NCI-H2196 (cell line): ENCODE measurements around the gene DNAJC3.
"Not testable (repeated sequence)": the region's sequence is repeated elsewhere in the genome, so short reads cannot be mapped to it uniquely, and the experiment has no call there.

Experiments
- DNase-seq: peaks from one replicate; lab custom pipeline; 2025; ENCODE audit not compliant: unreplicated experiment; lab: John Stamatoyannopoulos, UW

DNAJC3 gene

GRCh38 chr13:95713651-95714050 lies 36.7 kb downstream of the DNAJC3 start:
- DNase-seq = no peak

GRCh38 chr13:95714142-95714832 lies 37.3 kb downstream of the DNAJC3 start:
- no peak for DNase-seq

GRCh38 chr13:95716231-95716630 lies 39.3 kb downstream of the DNAJC3 start:
- no peak for DNase-seq

DNA sequence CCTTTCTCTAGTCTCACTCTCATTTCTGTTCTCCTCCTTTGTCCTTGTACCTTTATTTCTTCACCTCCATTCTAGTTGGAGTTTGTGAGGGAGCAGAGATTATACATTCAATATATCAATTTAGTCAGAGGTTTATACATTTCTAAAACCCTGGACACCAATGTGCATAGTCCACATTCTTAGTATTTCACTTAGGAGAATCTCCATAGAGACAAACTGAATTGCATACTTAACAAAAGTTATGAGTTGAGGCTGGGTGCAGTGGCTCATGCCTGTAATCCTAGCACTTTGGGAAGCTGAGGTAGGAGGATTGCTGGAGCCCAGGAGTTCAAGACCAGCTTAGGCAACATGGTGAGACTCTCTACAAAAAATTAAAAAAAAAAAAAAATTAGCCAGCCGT lies 45.3 kb downstream of the DNAJC3 start:
- DNase-seq = no peak

DNA sequence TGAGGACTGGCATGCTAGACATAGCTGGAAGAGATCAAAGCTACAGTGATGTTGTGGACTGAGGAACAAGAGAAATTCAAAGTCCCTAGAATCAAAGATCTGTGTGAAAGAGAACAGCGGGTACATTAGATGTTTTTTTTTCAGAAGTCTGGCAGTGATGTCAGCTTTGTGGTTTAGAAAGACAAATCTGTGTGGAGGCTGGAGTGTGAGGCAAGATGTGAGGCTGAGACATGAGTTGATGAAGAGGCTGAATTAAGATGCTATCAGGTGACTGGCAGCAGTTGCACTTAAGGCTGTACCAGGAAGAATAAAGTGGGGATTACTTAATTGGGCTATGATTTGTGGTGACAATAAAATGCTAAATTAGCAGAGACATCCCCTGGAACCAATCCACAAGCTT lies 46.5 kb downstream of the DNAJC3 start:
- DNase-seq = no peak

DNA sequence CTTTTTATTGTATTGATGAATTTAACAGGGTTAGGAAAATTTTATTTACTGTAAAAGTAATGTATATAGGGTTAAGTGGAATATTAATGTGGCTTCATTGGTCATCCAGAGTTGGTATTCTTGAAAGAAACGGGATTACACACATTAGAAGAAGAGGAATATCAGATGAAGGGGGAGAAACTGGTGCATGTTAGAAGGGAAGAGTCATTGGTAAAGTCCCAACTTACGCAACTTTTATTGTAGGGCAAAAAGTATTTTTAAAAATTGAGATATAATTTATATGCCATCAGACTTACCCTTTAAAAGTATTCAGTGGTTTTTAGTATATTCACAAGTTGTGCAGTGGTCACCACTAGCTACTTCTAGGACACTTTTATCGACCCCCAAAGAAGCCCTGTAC lies 47.3 kb downstream of the DNAJC3 start:
- no peak for DNase-seq

- DNase-seq = no peak
Observed at GRCh38 chr13:95726876-95727275, 49.9 kb downstream of the DNAJC3 start.

GRCh38 chr13:95728957-95729356 lies 52.0 kb downstream of the DNAJC3 start:
- DNase-seq = no peak

DNA sequence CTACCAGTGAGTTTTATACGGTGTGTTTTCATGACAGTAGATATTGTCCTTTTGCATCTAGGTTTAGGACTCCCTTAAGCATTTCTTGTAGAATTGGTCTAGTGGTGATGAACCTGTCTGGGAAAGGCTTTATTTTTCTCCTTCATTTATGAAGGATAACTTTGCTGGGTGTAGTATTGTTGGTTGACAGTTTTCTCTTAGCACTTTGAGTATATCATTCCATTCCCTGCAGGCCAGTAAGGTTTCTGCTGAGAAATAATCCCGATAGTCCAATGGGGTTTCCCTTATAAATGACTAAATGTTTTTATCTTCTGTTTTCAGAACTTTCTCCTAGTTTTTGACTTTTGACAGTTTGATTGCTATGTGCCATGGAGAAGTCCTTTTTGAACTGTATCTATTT lies 57.2 kb downstream of the DNAJC3 start:
- DNase-seq = no peak

- DNase-seq = not testable (repeated sequence)
Observed at GRCh38 chr13:95740071-95740978, 63.4 kb downstream of the DNAJC3 start.

DNA sequence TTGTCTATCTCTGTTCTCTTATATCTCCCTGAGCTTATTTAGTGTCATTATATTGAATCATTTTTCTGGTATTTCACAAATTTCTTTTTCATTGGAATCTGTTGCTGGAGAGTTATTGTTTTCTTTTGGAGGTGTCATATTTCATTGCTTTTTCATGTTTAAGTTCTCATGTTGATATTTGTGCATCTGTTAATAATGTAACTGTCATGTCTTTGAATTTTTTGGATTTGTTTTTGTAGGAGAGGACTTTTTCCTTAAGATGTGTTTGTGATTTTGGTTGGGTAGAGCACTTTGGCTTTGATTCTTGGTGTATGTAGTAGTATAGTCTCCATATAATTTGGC lies 64.0 kb downstream of the DNAJC3 start:
- no peak for DNase-seq

- DNase-seq = no peak
Observed at GRCh38 chr13:95741584-95742563, 64.9 kb downstream of the DNAJC3 start.

GRCh38 chr13:95743192-95743591 lies 66.3 kb downstream of the DNAJC3 start:
- DNase-seq = no peak

- DNase-seq = no peak
Observed at GRCh38 chr13:95745289-95745688, 68.3 kb downstream of the DNAJC3 start.

GRCh38 chr13:95745752-95746151 lies 68.8 kb downstream of the DNAJC3 start:
- no peak for DNase-seq

GRCh38 chr13:95749545-95749944 lies 72.6 kb downstream of the DNAJC3 start:
- no peak for DNase-seq

GRCh38 chr13:95752677-95753076 lies 75.7 kb downstream of the DNAJC3 start:
- no peak for DNase-seq

DNA sequence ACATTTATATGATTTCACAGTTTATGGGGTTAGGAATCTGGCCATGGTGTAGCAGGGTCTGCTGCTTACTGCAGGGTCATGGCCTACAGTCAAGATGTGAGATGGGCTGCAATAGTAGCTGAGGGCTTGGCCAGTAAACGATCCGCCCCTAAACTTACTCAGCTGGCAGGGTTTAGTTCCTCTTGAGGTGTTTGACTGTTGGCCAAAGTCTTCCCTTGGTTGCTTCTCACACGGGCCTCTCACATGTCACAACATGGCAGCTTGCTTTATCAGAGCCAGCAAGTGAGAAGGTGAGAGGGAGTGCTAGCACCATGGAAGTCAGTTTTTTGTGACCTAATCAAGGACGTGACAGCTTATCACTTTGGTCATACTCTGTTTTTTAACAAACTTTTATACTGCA lies 77.1 kb downstream of the DNAJC3 start:
- no peak for DNase-seq

GRCh38 chr13:95756072-95756471 lies 79.1 kb downstream of the DNAJC3 start:
- no peak for DNase-seq

- not testable (repeated sequence) for DNase-seq
Observed at GRCh38 chr13:95762626-95763025, 85.7 kb downstream of the DNAJC3 start.

- no peak for DNase-seq
Observed at GRCh38 chr13:95763601-95764000, 86.7 kb downstream of the DNAJC3 start.
